Bone marrow (tissue), 2 donors: ENCODE measurements around the gene BTBD2.
"Not testable (repeated sequence)": the region's sequence is repeated elsewhere in the genome, so short reads cannot be mapped to it uniquely, and the experiment has no call there.

Experiments
- DNase-seq, 2 donors: peaks; one replicate each; lab custom pipeline; 2025; lab: John Stamatoyannopoulos, UW

Gene BTBD2

GRCh38 chr19:2014131-2014571 lies 1.4 kb downstream of the BTBD2 start:
- DNase-seq = no peak

- DNase-seq = no peak
Observed at GRCh38 chr19:2013683-2013961, 1.9 kb downstream of the BTBD2 start.

- no peak for DNase-seq
Observed at GRCh38 chr19:2012941-2013682, 2.4 kb downstream of the BTBD2 start.

GRCh38 chr19:2011169-2011568 lies 4.3 kb downstream of the BTBD2 start:
- no peak for DNase-seq

GRCh38 chr19:2010135-2010668 lies 5.3 kb downstream of the BTBD2 start:
- DNase-seq = no peak

- no peak for DNase-seq
Observed at GRCh38 chr19:2003874-2004273, 11.6 kb downstream of the BTBD2 start.

GRCh38 chr19:1999856-2000515 lies 15.5 kb downstream of the BTBD2 start:
- no peak for DNase-seq

- DNase-seq = no peak
Observed at GRCh38 chr19:1998712-1999708, 16.5 kb downstream of the BTBD2 start.

GRCh38 chr19:1997353-1998233 lies 17.9 kb downstream of the BTBD2 start:
- DNase-seq = no peak

GRCh38 chr19:1992759-1993260 lies 22.7 kb downstream of the BTBD2 start:
- no peak for DNase-seq

- DNase-seq = no peak
Observed at GRCh38 chr19:1991018-1991913, 24.2 kb downstream of the BTBD2 start.

GRCh38 chr19:1990230-1991017 lies 25.1 kb downstream of the BTBD2 start:
- no peak for DNase-seq

GRCh38 chr19:1989513-1990229 lies 25.8 kb downstream of the BTBD2 start:
- no peak for DNase-seq

- not testable (repeated sequence) for DNase-seq
Observed at GRCh38 chr19:1988464-1988863, 27.1 kb downstream of the BTBD2 start.

GRCh38 chr19:1987197-1988187 lies 28.0 kb downstream of the BTBD2 start:
- no peak for DNase-seq

- DNase-seq = no peak
Observed at GRCh38 chr19:1986357-1987162, 29.0 kb downstream of the BTBD2 start.
